ENCODE data around the gene NOD1.
"Not testable (repeated sequence)": the region's sequence is repeated elsewhere in the genome, so short reads cannot be mapped to it uniquely, and the experiment has no call there.

The NOD1 gene

GRCh38 chr7:30406664-30407425 lies 71.7 kb downstream of the NOD1 start:
- H3K4me3 ChIP-seq (ENCODE audit: low read length in 2 of 2) = no peak overlapping the region
- no peaks in the 10 kb centered on the region for H3K9me3 ChIP-seq (ENCODE audit: control insufficient read depth in 2 of 2, low read length in 2 of 2)
- peaks cover 0 to 2% of the 10 kb centered on the region in 2 donors for H3K4me1 ChIP-seq (ENCODE audit: control insufficient read depth in 2 of 2, insufficient read depth in 2 of 2, low read length in 2 of 2)
- H3K9ac ChIP-seq (ENCODE audit: low read depth in 1 of 2, low read length in 2 of 2) = no peak overlapping the region
- no peak overlapping the region for H3K27ac ChIP-seq (ENCODE audit: low read depth in 2 of 2, low read length in 2 of 2)
- H3K36me3 ChIP-seq (ENCODE audit: control insufficient read depth in 2 of 2, insufficient read depth in 2 of 2, low read length in 2 of 2) = peaks cover 3 to 8% of the 10 kb centered on the region in 2 donors
- H3K27me3 ChIP-seq (ENCODE audit: control insufficient read depth in 2 of 2, insufficient read depth in 2 of 2, low read length in 2 of 2) = no peaks in the 10 kb centered on the region

GRCh38 chr7:30405179-30405578 lies 73.4 kb downstream of the NOD1 start:
- no peak overlapping the region for H3K27ac ChIP-seq (ENCODE audit: low read depth in 2 of 2, low read length in 2 of 2)
- H3K36me3 ChIP-seq (ENCODE audit: control insufficient read depth in 2 of 2, insufficient read depth in 2 of 2, low read length in 2 of 2) = peaks cover 3 to 8% of the 10 kb centered on the region in 2 donors
- no peak overlapping the region for H3K4me3 ChIP-seq (ENCODE audit: low read length in 2 of 2)
- no peak overlapping the region for H3K9ac ChIP-seq (ENCODE audit: low read depth in 1 of 2, low read length in 2 of 2)
- H3K27me3 ChIP-seq (ENCODE audit: control insufficient read depth in 2 of 2, insufficient read depth in 2 of 2, low read length in 2 of 2) = no peaks in the 10 kb centered on the region
- no peaks in the 10 kb centered on the region for H3K4me1 ChIP-seq (ENCODE audit: control insufficient read depth in 2 of 2, insufficient read depth in 2 of 2, low read length in 2 of 2)
- H3K9me3 ChIP-seq (ENCODE audit: control insufficient read depth in 2 of 2, low read length in 2 of 2) = no peaks in the 10 kb centered on the region

- no peaks in the 10 kb centered on the region for H3K4me1 ChIP-seq (ENCODE audit: control insufficient read depth in 2 of 2, insufficient read depth in 2 of 2, low read length in 2 of 2)
- H3K27ac ChIP-seq (ENCODE audit: low read depth in 2 of 2, low read length in 2 of 2) = no peak overlapping the region
- H3K36me3 ChIP-seq (ENCODE audit: control insufficient read depth in 2 of 2, insufficient read depth in 2 of 2, low read length in 2 of 2) = peaks cover 3 to 8% of the 10 kb centered on the region in 2 donors
- H3K4me3 ChIP-seq (ENCODE audit: low read length in 2 of 2) = no peak overlapping the region
- H3K9me3 ChIP-seq (ENCODE audit: control insufficient read depth in 2 of 2, low read length in 2 of 2) = no peaks in the 10 kb centered on the region
- no peak overlapping the region for H3K9ac ChIP-seq (ENCODE audit: low read depth in 1 of 2, low read length in 2 of 2)
- no peaks in the 10 kb centered on the region for H3K27me3 ChIP-seq (ENCODE audit: control insufficient read depth in 2 of 2, insufficient read depth in 2 of 2, low read length in 2 of 2)
Measured at GRCh38 chr7:30403477-30403876, 75.1 kb downstream of the NOD1 start.

GRCh38 chr7:30396389-30396788 lies 82.2 kb downstream of the NOD1 start:
- no peak overlapping the region for H3K4me3 ChIP-seq (ENCODE audit: low read length in 2 of 2)
- no peaks in the 10 kb centered on the region for H3K36me3 ChIP-seq (ENCODE audit: control insufficient read depth in 2 of 2, insufficient read depth in 2 of 2, low read length in 2 of 2)
- H3K4me1 ChIP-seq (ENCODE audit: control insufficient read depth in 2 of 2, insufficient read depth in 2 of 2, low read length in 2 of 2) = no peaks in the 10 kb centered on the region
- H3K9me3 ChIP-seq (ENCODE audit: control insufficient read depth in 2 of 2, low read length in 2 of 2) = no peaks in the 10 kb centered on the region
- H3K27ac ChIP-seq (ENCODE audit: low read depth in 2 of 2, low read length in 2 of 2) = no peak overlapping the region
- H3K27me3 ChIP-seq (ENCODE audit: control insufficient read depth in 2 of 2, insufficient read depth in 2 of 2, low read length in 2 of 2) = no peaks in the 10 kb centered on the region
- H3K9ac ChIP-seq (ENCODE audit: low read depth in 1 of 2, low read length in 2 of 2) = no peak overlapping the region

- no peak overlapping the region for H3K27ac ChIP-seq (ENCODE audit: low read depth in 2 of 2, low read length in 2 of 2)
- no peaks in the 10 kb centered on the region for H3K9me3 ChIP-seq (ENCODE audit: control insufficient read depth in 2 of 2, low read length in 2 of 2)
- no peaks in the 10 kb centered on the region for H3K27me3 ChIP-seq (ENCODE audit: control insufficient read depth in 2 of 2, insufficient read depth in 2 of 2, low read length in 2 of 2)
- no peak overlapping the region for H3K9ac ChIP-seq (ENCODE audit: low read depth in 1 of 2, low read length in 2 of 2)
- H3K4me3 ChIP-seq (ENCODE audit: low read length in 2 of 2) = no peak overlapping the region
- H3K36me3 ChIP-seq (ENCODE audit: control insufficient read depth in 2 of 2, insufficient read depth in 2 of 2, low read length in 2 of 2) = no peaks in the 10 kb centered on the region
- no peaks in the 10 kb centered on the region for H3K4me1 ChIP-seq (ENCODE audit: control insufficient read depth in 2 of 2, insufficient read depth in 2 of 2, low read length in 2 of 2)
Measured at GRCh38 chr7:30395676-30396075, 82.9 kb downstream of the NOD1 start.

DNA sequence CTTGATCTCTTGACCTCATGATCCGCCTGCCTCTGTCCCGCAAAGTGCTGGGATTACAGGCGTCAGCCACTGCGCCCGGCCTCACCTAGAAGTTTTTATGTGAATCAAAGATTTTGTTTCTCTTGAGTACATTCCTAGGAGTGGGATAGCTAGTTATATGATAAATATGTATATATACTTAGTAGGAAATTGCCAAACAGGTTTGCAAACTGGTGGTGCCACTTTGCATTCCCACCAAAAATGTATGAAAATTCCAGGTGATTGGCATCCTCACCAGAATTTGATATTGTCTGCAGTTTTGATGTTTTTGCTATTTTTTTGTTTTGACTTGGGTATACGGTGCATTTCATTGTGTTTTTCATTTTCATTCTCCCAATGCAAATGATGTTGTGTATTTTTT lies 86.8 kb downstream of the NOD1 start:
- no peaks in the 10 kb centered on the region for H3K4me1 ChIP-seq (ENCODE audit: control insufficient read depth in 2 of 2, insufficient read depth in 2 of 2, low read length in 2 of 2)

GRCh38 chr7:30390736-30391636 lies 87.6 kb downstream of the NOD1 start:
- no peak overlapping the region for H3K27ac ChIP-seq (ENCODE audit: low read depth in 2 of 2, low read length in 2 of 2)
- H3K9ac ChIP-seq (ENCODE audit: low read depth in 1 of 2, low read length in 2 of 2) = no peak overlapping the region
- no peaks in the 10 kb centered on the region for H3K27me3 ChIP-seq (ENCODE audit: control insufficient read depth in 2 of 2, insufficient read depth in 2 of 2, low read length in 2 of 2)
- H3K4me3 ChIP-seq (ENCODE audit: low read length in 2 of 2) = no peak overlapping the region
- no peaks in the 10 kb centered on the region for H3K9me3 ChIP-seq (ENCODE audit: control insufficient read depth in 2 of 2, low read length in 2 of 2)
- no peaks in the 10 kb centered on the region for H3K36me3 ChIP-seq (ENCODE audit: control insufficient read depth in 2 of 2, insufficient read depth in 2 of 2, low read length in 2 of 2)
- H3K4me1 ChIP-seq (ENCODE audit: control insufficient read depth in 2 of 2, insufficient read depth in 2 of 2, low read length in 2 of 2) = no peaks in the 10 kb centered on the region

More for the DNA sequence above, 86.8 kb downstream of the NOD1 start:
- Histone ChIP-seq H3K9me3 (ENCODE audit: control insufficient read depth in 2 of 2, low read length in 2 of 2) (no peaks in the 10 kb centered on the region), H3K27me3 (ENCODE audit: control insufficient read depth in 2 of 2, insufficient read depth in 2 of 2, low read length in 2 of 2) (no peaks in the 10 kb centered on the region), H3K36me3 (ENCODE audit: control insufficient read depth in 2 of 2, insufficient read depth in 2 of 2, low read length in 2 of 2) (no peaks in the 10 kb centered on the region), H3K4me3 (ENCODE audit: low read length in 2 of 2) (no peak overlapping the region), H3K27ac (ENCODE audit: low read depth in 2 of 2, low read length in 2 of 2) (no peak overlapping the region), H3K9ac (ENCODE audit: low read depth in 1 of 2, low read length in 2 of 2) (no peak overlapping the region)

DNA sequence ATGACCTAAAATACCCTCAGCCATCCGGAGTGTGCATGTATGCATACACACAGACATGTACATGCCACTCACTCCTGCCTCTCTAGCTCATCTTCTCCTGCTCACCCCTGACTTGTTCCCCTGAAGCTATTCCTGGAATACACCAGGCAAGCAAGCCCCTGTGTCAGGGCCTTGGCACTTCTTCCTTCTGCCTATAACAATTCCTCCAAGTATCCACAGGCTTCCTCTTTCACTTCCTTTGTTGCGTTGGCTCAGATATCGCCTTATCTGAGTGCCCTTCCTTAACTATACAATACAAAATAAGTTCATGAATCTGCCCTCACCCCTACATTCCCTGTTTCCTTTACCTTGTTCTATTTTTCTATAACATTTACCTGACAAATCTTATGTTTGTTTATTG lies 88.8 kb downstream of the NOD1 start:
- Histone ChIP-seq H3K4me1 (ENCODE audit: control insufficient read depth in 2 of 2, insufficient read depth in 2 of 2, low read length in 2 of 2) (no peaks in the 10 kb centered on the region), H3K4me3 (ENCODE audit: low read length in 2 of 2) (no peak overlapping the region), H3K36me3 (ENCODE audit: control insufficient read depth in 2 of 2, insufficient read depth in 2 of 2, low read length in 2 of 2) (no peaks in the 10 kb centered on the region), H3K9me3 (ENCODE audit: control insufficient read depth in 2 of 2, low read length in 2 of 2) (no peaks in the 10 kb centered on the region), H3K27me3 (ENCODE audit: control insufficient read depth in 2 of 2, insufficient read depth in 2 of 2, low read length in 2 of 2) (no peaks in the 10 kb centered on the region), H3K9ac (ENCODE audit: low read depth in 1 of 2, low read length in 2 of 2) (no peak overlapping the region), H3K27ac (ENCODE audit: low read depth in 2 of 2, low read length in 2 of 2) (no peak overlapping the region)

DNA sequence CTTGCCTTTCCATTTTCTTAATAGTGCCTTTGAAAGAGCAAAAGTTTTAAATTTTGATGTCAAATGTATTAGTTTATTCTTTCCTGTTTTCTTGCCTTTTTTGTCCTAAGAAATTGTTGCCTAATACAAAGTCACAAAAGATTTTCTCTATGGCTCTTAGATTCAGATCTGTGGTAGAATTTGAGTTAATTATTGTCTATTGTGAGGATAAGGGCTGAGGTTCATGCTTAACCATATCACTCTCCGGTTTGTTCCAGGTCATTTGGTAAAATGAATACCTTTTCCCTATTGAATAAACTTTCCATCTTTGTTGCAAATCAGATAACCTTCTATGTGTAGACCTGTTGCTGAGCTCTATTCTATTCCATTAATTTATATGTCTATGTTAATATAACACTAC lies 96.0 kb downstream of the NOD1 start:
- H3K27ac ChIP-seq (ENCODE audit: low read depth in 2 of 2, low read length in 2 of 2) = no peak overlapping the region
- no peaks in the 10 kb centered on the region for H3K27me3 ChIP-seq (ENCODE audit: control insufficient read depth in 2 of 2, insufficient read depth in 2 of 2, low read length in 2 of 2)
- no peaks in the 10 kb centered on the region for H3K4me1 ChIP-seq (ENCODE audit: control insufficient read depth in 2 of 2, insufficient read depth in 2 of 2, low read length in 2 of 2)
- H3K9ac ChIP-seq (ENCODE audit: low read depth in 1 of 2, low read length in 2 of 2) = no peak overlapping the region
- no peaks in the 10 kb centered on the region for H3K9me3 ChIP-seq (ENCODE audit: control insufficient read depth in 2 of 2, low read length in 2 of 2)
- no peak overlapping the region for H3K4me3 ChIP-seq (ENCODE audit: low read length in 2 of 2)
- no peaks in the 10 kb centered on the region for H3K36me3 ChIP-seq (ENCODE audit: control insufficient read depth in 2 of 2, insufficient read depth in 2 of 2, low read length in 2 of 2)

- H3K27ac ChIP-seq (ENCODE audit: low read depth in 2 of 2, low read length in 2 of 2); H3K9ac ChIP-seq (ENCODE audit: low read depth in 1 of 2, low read length in 2 of 2); H3K27me3 ChIP-seq (ENCODE audit: control insufficient read depth in 2 of 2, insufficient read depth in 2 of 2, low read length in 2 of 2); H3K4me1 ChIP-seq (ENCODE audit: control insufficient read depth in 2 of 2, insufficient read depth in 2 of 2, low read length in 2 of 2); H3K36me3 ChIP-seq (ENCODE audit: control insufficient read depth in 2 of 2, insufficient read depth in 2 of 2, low read length in 2 of 2); H3K9me3 ChIP-seq (ENCODE audit: control insufficient read depth in 2 of 2, low read length in 2 of 2); H3K4me3 ChIP-seq (ENCODE audit: low read length in 2 of 2): not testable (repeated sequence)
Measured at GRCh38 chr7:30380824-30381223, 97.8 kb downstream of the NOD1 start.
